Tibial artery (tissue), 4 donors: Measurements from ENCODE around the gene ROBO1.

ENCODE experiments used
- DNase-seq, 2 donors: peaks; one replicate each; pipeline ENCODE4 v3.0.0-alpha.2; 2019
- H3K27ac ChIP-seq, 2 donors: fragments of 200-600 bp; sonication (generic) in 1 of 2; 1 replicate in 1 of 2; 2 replicates in 1 of 2; pipeline ENCODE4 v1.5.1; 2018 to 2019; ENCODE audit warnings: mild to moderate bottlenecking in 1 of 2
- H3K27me3 ChIP-seq, 2 donors: fragments of 200-600 bp; sonication (generic) in 1 of 2; one replicate each; pipeline versions ENCODE4 v1.5.1 to v1.6.0; 2016 to 2019
- H3K36me3 ChIP-seq, 3 donors: fragments of 200-600 bp; sonication (generic) in 2 of 3; one replicate each; pipeline ENCODE4 v1.5.1; 2016 to 2019; ENCODE audit warnings: mild to moderate bottlenecking in 2 of 3
- H3K4me1 ChIP-seq, 4 donors: fragments of 200-600 bp; sonication (generic) in 2 of 4; 1 replicate in 3 of 4; 2 replicates in 1 of 4; pipeline ENCODE4 v1.5.1; 2016 to 2019
- H3K4me3 ChIP-seq, 2 donors: fragments of 200-600 bp; sonication (generic) in 1 of 2; 1 replicate in 1 of 2; 2 replicates in 1 of 2; pipeline ENCODE4 v1.5.1; 2018 to 2019; ENCODE audit warnings: mild to moderate bottlenecking in 2 of 2
- H3K9me3 ChIP-seq, 3 donors: fragments of 200-600 bp; sonication (generic) in 1 of 3; one replicate each; pipeline ENCODE4 v1.5.1; 2016 to 2019
- intact Hi-C: fragments of 100-400 bp; cut with DNase I; formaldehyde crosslinking; loops from one replicate; pipeline ENCODE4 v1.15.0; 2023; ENCODE audit warnings: low total_unique reads
- TF ChIP-seq, protein P1 (sequence below), 2 experiments: fragments of 200-600 bp in 1 of 2; fragments of 450-650 bp in 1 of 2; IDR thresholded peaks; one replicate each; pipeline ENCODE4 v1.5.1; 2017 to 2019; ENCODE audit warnings: antibody characterized with exemption in 2 of 2, mild to moderate bottlenecking in 1 of 2, moderate library complexity in 1 of 2

Gene ROBO1

DNA sequence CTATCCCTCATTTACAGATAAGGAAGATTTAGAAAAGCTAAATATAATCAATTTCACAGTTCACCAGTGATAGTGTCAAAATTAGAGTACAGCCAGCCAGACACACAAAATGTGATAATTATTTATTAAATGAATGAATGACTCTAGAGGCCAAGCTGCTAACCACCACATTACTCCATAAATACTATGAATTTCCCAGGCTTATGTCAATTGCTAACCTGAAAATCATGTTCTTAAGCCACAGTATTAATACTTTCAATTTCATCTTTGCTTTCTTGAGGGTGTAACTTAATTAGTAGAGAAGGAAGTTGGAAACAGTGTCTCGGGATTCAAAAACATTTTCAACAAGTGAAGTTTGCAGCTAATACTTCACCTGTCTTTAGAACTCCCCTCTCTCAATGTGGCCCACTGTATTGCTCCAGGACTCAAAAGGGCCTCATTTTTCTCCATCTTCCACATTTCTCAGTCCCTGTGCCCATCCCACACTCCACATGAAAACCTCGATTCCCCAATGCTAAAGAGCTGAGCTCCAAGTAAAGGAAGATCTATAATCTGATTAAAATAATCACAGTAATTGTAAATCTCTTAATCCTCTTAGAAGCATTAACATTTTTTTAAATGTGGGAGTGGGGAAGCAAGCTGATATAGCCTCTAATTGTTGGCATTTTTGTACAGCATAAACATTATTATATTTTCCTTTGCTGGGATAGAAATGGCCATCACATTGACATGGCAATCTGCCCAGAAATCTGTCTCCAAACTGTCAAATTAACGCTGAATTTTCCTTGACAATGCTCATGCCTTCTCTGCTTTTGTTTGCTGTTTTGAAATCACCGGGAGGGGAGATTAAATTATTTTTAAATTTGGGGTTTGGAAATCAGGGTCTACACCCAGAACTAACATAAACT is 765.1 kb downstream of the ROBO1 start:
- intact Hi-C loops: no loop called here
- no peaks in the 10 kb centered on the region for H3K36me3 ChIP-seq
- no peaks in the 10 kb centered on the region for H3K4me1 ChIP-seq
- TF ChIP-seq, protein P1, sequence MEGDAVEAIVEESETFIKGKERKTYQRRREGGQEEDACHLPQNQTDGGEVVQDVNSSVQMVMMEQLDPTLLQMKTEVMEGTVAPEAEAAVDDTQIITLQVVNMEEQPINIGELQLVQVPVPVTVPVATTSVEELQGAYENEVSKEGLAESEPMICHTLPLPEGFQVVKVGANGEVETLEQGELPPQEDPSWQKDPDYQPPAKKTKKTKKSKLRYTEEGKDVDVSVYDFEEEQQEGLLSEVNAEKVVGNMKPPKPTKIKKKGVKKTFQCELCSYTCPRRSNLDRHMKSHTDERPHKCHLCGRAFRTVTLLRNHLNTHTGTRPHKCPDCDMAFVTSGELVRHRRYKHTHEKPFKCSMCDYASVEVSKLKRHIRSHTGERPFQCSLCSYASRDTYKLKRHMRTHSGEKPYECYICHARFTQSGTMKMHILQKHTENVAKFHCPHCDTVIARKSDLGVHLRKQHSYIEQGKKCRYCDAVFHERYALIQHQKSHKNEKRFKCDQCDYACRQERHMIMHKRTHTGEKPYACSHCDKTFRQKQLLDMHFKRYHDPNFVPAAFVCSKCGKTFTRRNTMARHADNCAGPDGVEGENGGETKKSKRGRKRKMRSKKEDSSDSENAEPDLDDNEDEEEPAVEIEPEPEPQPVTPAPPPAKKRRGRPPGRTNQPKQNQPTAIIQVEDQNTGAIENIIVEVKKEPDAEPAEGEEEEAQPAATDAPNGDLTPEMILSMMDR (IDR thresholded peaks at IDR 0.05): no peak
- DNase-seq: no peak
- H3K9me3 ChIP-seq: no peaks in the 10 kb centered on the region
- H3K27me3 ChIP-seq: no peaks in the 10 kb centered on the region
- H3K4me3 ChIP-seq: no peak overlapping the region
- H3K27ac ChIP-seq: no peak overlapping the region

DNA sequence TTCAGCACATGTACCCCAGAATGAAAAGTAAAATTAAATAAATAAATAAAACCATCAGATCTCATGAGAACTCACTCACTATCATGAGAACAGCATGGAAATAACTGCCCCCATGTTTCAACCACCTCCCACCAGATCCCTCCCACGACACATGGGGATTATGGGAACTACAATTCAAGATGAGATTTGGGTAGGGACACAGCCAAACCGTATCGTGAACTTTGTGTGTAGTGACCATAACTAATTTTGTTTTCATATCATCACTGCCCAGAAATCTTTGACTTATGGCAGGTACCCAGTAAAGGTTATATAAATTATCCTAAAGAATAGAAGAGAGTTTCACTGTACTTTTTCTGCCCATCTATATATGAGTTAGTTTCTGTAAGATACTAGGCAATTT is 766.5 kb downstream of the ROBO1 start:
- no peak overlapping the region for H3K27ac ChIP-seq
- intact Hi-C loops: no loop called here
- no peaks in the 10 kb centered on the region for H3K27me3 ChIP-seq
- DNase-seq: no peak
- no peaks in the 10 kb centered on the region for H3K4me1 ChIP-seq
- no peaks in the 10 kb centered on the region for H3K9me3 ChIP-seq
- TF ChIP-seq, protein P1 (IDR thresholded peaks at IDR 0.05): no peak
- H3K4me3 ChIP-seq: no peak overlapping the region
- no peaks in the 10 kb centered on the region for H3K36me3 ChIP-seq

DNA sequence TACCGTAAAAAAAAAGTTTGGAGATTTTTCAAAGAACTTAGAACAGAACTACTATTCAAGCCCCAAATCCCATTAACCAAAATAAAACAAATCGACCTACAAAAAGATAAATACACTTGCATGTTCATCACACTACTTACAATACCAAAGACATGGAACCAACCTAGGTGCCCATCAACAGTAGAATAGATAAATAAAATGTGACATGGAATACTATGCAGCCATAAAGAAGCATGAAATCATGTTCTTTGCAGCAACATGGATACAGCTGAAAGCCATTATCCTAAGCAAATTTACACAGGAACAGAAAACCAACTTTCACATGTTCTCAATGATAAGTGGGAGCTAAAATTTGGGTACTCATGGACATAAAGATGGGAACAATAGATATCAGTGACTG is 768.7 kb downstream of the ROBO1 start:
- Histone ChIP-seq H3K36me3 (no peaks in the 10 kb centered on the region), H3K4me1 (no peaks in the 10 kb centered on the region), H3K27ac (no peak overlapping the region), H3K27me3 (no peaks in the 10 kb centered on the region), H3K4me3 (no peak overlapping the region), H3K9me3 (no peaks in the 10 kb centered on the region)
- TF ChIP-seq, protein P1 (IDR thresholded peaks at IDR 0.05): no peak
- DNase-seq: no peak
- intact Hi-C loops: no loop called here

DNA sequence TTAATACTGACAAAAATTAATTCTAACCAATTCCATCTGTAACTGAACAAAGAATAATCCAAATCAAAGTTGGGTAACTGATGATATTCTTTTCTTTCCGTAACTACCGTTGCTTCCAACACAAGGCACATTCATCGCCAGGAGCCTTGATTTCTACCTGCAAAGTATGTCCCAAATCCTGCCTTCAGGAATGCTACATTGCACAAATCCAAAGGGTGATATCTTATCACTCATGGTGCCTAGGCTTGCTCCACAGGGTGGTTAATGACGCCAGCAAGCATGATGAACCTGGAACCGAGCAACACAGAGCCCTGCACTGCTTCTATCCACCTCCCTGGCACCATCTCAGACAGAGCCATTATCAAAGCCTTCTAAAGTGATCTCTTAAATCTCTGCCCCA is 772.7 kb downstream of the ROBO1 start:
- no peaks in the 10 kb centered on the region for H3K36me3 ChIP-seq
- intact Hi-C loops: no loop called here

DNA sequence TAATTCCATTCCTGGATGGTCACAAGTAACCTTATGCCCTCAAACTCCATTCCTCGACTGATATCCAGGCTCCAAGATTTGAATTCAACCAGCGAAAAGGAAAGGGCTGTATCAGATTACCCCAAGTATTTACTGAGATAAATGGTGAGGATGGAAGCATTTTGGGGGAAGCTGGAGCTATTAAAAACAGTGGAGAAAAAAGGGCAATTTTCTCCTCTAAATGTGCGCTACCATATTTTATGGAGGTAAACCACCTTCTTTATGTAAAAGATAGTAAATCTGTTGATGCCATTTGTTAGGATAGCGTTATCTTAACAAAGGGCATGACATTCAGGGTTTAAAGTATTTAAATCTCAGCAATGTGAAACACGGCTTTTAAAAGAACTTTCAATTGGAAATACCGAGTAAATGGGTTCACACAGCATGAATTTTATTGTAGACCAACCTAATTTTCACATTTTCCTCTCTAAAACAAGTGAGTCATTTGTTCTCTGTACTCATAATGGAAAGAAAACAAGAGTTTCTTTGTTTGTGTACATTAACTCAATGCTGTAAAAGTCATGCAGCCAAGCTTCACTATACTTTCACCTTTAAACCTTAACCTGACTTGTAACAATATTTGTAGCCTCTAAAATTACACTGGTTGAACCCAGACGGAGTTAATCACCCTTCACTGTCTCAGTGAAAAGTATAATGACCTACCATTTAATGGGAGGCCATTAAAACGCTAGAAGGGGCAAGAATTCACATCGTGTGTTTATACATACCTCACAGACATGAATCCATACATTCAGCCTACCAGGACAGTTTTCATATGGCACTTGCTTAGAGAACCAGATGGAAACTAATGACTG is 773.4 kb downstream of the ROBO1 start:
- Histone ChIP-seq H3K36me3 (no peaks in the 10 kb centered on the region), H3K27me3 (no peaks in the 10 kb centered on the region), H3K9me3 (peaks cover 0 to 15% (median 10%) of the 10 kb centered on the region in 3 donors), H3K27ac (no peak overlapping the region), H3K4me1 (no peaks in the 10 kb centered on the region), H3K4me3 (no peak overlapping the region)
- TF ChIP-seq, protein P1 (IDR thresholded peaks at IDR 0.05): no peak
- intact Hi-C loops: no loop called here
- DNase-seq: no peak

More for the DNA sequence above, 772.7 kb downstream of the ROBO1 start:
- TF ChIP-seq, protein P1 (IDR thresholded peaks at IDR 0.05): no peak
- Histone ChIP-seq H3K27me3 (no peaks in the 10 kb centered on the region), H3K27ac (no peak overlapping the region), H3K4me1 (no peaks in the 10 kb centered on the region), H3K9me3 (peaks cover 0 to 15% (median 10%) of the 10 kb centered on the region in 3 donors), H3K4me3 (no peak overlapping the region)
- no peak for DNase-seq
